GM23248 (cell line): Measurements from ENCODE around the gene TSPAN9.

Experiments
- EZH2 ChIP-seq: fragments of 200-600 bp; sonication (generic); IDR thresholded peaks from 2 replicates; pipeline ENCODE4 v1.6.1; 2018; ENCODE audit warnings: antibody characterized with exemption, mild to moderate bottlenecking; ENCODE audit not compliant: insufficient read depth, poor library complexity, severe bottlenecking
- EZH2phosphoT487 ChIP-seq: fragments of 200-600 bp; sonication (generic); IDR thresholded peaks from 2 replicates; pipeline ENCODE4 v1.6.1; 2018; ENCODE audit warnings: antibody characterized with exemption, moderate library complexity, mild to moderate bottlenecking, low read depth; ENCODE audit not compliant: insufficient read depth

GRCh38 chr12:3223601-3224529, 146.7 kb downstream of the TSPAN9 start:
- TF ChIP-seq EZH2 (no peak), EZH2phosphoT487 (no peak)
